Activated CD4-positive, alpha-beta memory T cell treated with anti-CD3 and anti-CD28 coated beads, Interleukin-2, amount 10 ng/mL, durations not matched to agents 7 days and 5 days (primary cell): Measurements from ENCODE around the gene SLC13A5. TPM values are rescaled to one million over a fixed set of nuclear protein-coding genes. Genes with fewer than 3 reads are reported as not detected.

Source experiments
- CTCF ChIA-PET: fragments of 350-600 bp; sonication (Branson Sonifier 250); formaldehyde crosslinking; loops from one replicate; lab custom pipeline; 2021; ENCODE audit warnings: antibody characterized with exemption, inconsistent platforms; lab: Charles Lee
- POLR2A ChIA-PET: fragments of 350-600 bp; sonication (Branson Sonifier 250); formaldehyde crosslinking; loops from one replicate; lab custom pipeline; 2021; ENCODE audit warnings: antibody characterized with exemption; lab: Charles Lee
- DNase-seq: peaks from one replicate; pipeline ENCODE4 v3.0.0-alpha.2; 2020
- H3K27ac Mint-ChIP-seq: one replicate; pipeline ENCODE4 v1.8.0; 2021; ENCODE audit warnings: mild to moderate bottlenecking, mixed read lengths
- H3K27me3 Mint-ChIP-seq: one replicate; pipeline ENCODE4 v1.8.0; 2021; ENCODE audit warnings: mixed read lengths
- H3K36me3 Mint-ChIP-seq: one replicate; pipeline ENCODE4 v1.8.0; 2021; ENCODE audit warnings: low read depth, mixed read lengths
- H3K4me1 Mint-ChIP-seq: one replicate; pipeline ENCODE4 v1.8.0; 2021; ENCODE audit warnings: mixed read lengths
- H3K4me3 Mint-ChIP-seq: one replicate; pipeline ENCODE4 v1.8.0; 2021; ENCODE audit warnings: mild to moderate bottlenecking, mixed read lengths
- H3K9me3 Mint-ChIP-seq: one replicate; pipeline ENCODE4 v1.8.0; 2021; ENCODE audit warnings: mixed read lengths
- total RNA-seq, 2 experiments: library from RNA; stranded (reverse); gene quantifications; one replicate each; pipeline ENCODE4 v1.2.3, GENCODE V29; 2021

SLC13A5 gene
- total RNA-seq, 2 experiments from 2014 or later = not detected

- H3K36me3 Mint-ChIP-seq = peaks cover 30% of the 10 kb centered on the region
- no peak overlapping the region for H3K27ac Mint-ChIP-seq
- no peaks in the 10 kb centered on the region for H3K27me3 Mint-ChIP-seq
- no peaks in the 10 kb centered on the region for H3K9me3 Mint-ChIP-seq
- POLR2A ChIA-PET = no interaction called here
- no peak for DNase-seq
- CTCF ChIA-PET = interaction anchor here (1.5 kb wide), 1 partner anchor 164 kb away, joined by 6 read pairs; no protein-coding TSS in a partner anchor
- peaks cover 31% of the 10 kb centered on the region for H3K4me1 Mint-ChIP-seq
- no peak overlapping the region for H3K4me3 Mint-ChIP-seq
Measured at GRCh38 chr17:6637458-6637840, 75.7 kb downstream of the SLC13A5 start.

- H3K36me3 Mint-ChIP-seq = peaks cover 30% of the 10 kb centered on the region
- CTCF ChIA-PET = no interaction called here
- H3K4me1 Mint-ChIP-seq = peaks cover 25% of the 10 kb centered on the region
- no peak for DNase-seq
- H3K27me3 Mint-ChIP-seq = no peaks in the 10 kb centered on the region
- H3K4me3 Mint-ChIP-seq = no peak overlapping the region
- POLR2A ChIA-PET = interaction anchor here (0.7 kb wide), 1 partner anchor 75 kb away, joined by 3 read pairs; no protein-coding TSS in a partner anchor
- no peak overlapping the region for H3K27ac Mint-ChIP-seq
- H3K9me3 Mint-ChIP-seq = no peaks in the 10 kb centered on the region
Measured at GRCh38 chr17:6636616-6637457, 76.3 kb downstream of the SLC13A5 start.

- DNase-seq = no peak
- Mint-ChIP-seq H3K27me3 (no peaks in the 10 kb centered on the region), H3K4me3 (no peak overlapping the region), H3K36me3 (peaks cover 31% of the 10 kb centered on the region), H3K4me1 (peaks cover 21% of the 10 kb centered on the region), H3K9me3 (no peaks in the 10 kb centered on the region), H3K27ac (no peak overlapping the region)
- ChIA-PET POLR2A (no interaction called here), CTCF (no interaction called here)
Measured at GRCh38 chr17:6636105-6636504, 77.1 kb downstream of the SLC13A5 start.

Other genes with a start within 250 kb of the SLC13A5 start
- gene PITPNM3, start 156.8 kb downstream of the SLC13A5 start, total RNA-seq = under 1 TPM; 0.53 to 0.63 TPM
- 10 to 100 TPM; 13.0 to 14.6 TPM for gene KIAA0753, start 72.7 kb downstream of the SLC13A5 start, total RNA-seq
- gene TXNDC17, start 72.3 kb downstream of the SLC13A5 start, total RNA-seq = 10 to 100 TPM; 70.6 to 71.1 TPM
- 10 to 100 TPM; 26.0 to 26.3 TPM for gene MED31, start 61.8 kb downstream of the SLC13A5 start, total RNA-seq
- 1 to 10 TPM; 1.1 to 1.9 TPM for gene C17orf100, start 61.6 kb downstream of the SLC13A5 start, total RNA-seq
- gene XAF1, start 42.7 kb upstream of the SLC13A5 start, total RNA-seq = 100 to 1,000 TPM; 408 TPM
- gene FBXO39, start 62.8 kb upstream of the SLC13A5 start, total RNA-seq = 1 to 10 TPM; 1.1 to 1.7 TPM
- not detected for gene TEKT1, start 118.4 kb upstream of the SLC13A5 start, total RNA-seq